WTC11 (cell line): ENCODE data around the gene WEE1. TPM values are rescaled to one million over a fixed set of nuclear protein-coding genes. Genes with fewer than 3 reads are reported as not detected.
A peak's percentile ranks its signal among the peaks of the same experiment; 100 is the strongest.
"Not testable (repeated sequence)": the region's sequence is repeated elsewhere in the genome, so short reads cannot be mapped to it uniquely, and the experiment has no call there.

Experiments used
- ATAC-seq: fragments of 200-7000 bp; cut with Tn5 transposase; 2 replicates; pipeline ENCODE4 v1.10.0; 2021; ENCODE audit warnings: mild to moderate bottlenecking, moderate library complexity
- CTCF ChIA-PET: fragments of 300-600 bp; sonication (Branson Sonifier 250); formaldehyde crosslinking; loops from one replicate; lab custom pipeline; 2021; ENCODE audit warnings: antibody characterized with exemption; lab: Charles Lee
- POLR2A ChIA-PET: fragments of 350-600 bp; sonication (Branson Sonifier 250); formaldehyde crosslinking; loops from one replicate; lab custom pipeline; 2021; ENCODE audit warnings: antibody characterized with exemption; lab: Charles Lee
- DNase-seq: peaks from one replicate; pipeline ENCODE4 v3.0.0; 2021; ENCODE audit warnings: low spot score
- H3K27ac Mint-ChIP-seq: 2 replicates; pipeline ENCODE4 v1.8.0; 2021; ENCODE audit warnings: mixed read lengths
- H3K27me3 Mint-ChIP-seq: 2 replicates; pipeline ENCODE4 v1.8.0; 2021; ENCODE audit warnings: low read depth, mild to moderate bottlenecking, moderate library complexity, mixed read lengths
- H3K36me3 Mint-ChIP-seq: 2 replicates; pipeline ENCODE4 v1.8.0; 2021; ENCODE audit warnings: mixed read lengths
- H3K4me1 Mint-ChIP-seq: 2 replicates; pipeline ENCODE4 v1.8.0; 2022; ENCODE audit warnings: mixed read lengths
- H3K4me3 Mint-ChIP-seq: 2 replicates; pipeline ENCODE4 v1.8.0; 2021; ENCODE audit warnings: mild to moderate bottlenecking, moderate library complexity, mixed read lengths
- H3K9me3 Mint-ChIP-seq: 2 replicates; pipeline ENCODE4 v1.8.0; 2021; ENCODE audit warnings: mixed read lengths
- CBFB ChIP-seq: sonication (generic); formaldehyde crosslinking; IDR thresholded peaks from 2 replicates; pipeline ENCODE4 v1.8.1; 2022; ENCODE audit warnings: mild to moderate bottlenecking, low read depth, missing genetic modification reagents
- CTCF ChIP-seq: fragments of 200-600 bp; IDR thresholded peaks from 2 replicates; pipeline ENCODE4 v1.8.0; 2022; ENCODE audit warnings: antibody characterized with exemption
- ETV6 ChIP-seq: sonication (generic); formaldehyde crosslinking; IDR thresholded peaks from 2 replicates; pipeline ENCODE4 v1.8.1; 2022; ENCODE audit warnings: mild to moderate bottlenecking, missing genetic modification reagents
- FOXJ3 ChIP-seq: sonication (generic); formaldehyde crosslinking; IDR thresholded peaks from 2 replicates; pipeline ENCODE4 v1.9.0; 2021; ENCODE audit warnings: missing genetic modification reagents, mild to moderate bottlenecking, borderline replicate concordance
- HMGXB4 ChIP-seq: sonication (generic); formaldehyde crosslinking; IDR thresholded peaks from 2 replicates; pipeline ENCODE4 v1.8.1; 2023; ENCODE audit warnings: mild to moderate bottlenecking, moderate library complexity, missing genetic modification reagents
- MLX ChIP-seq: sonication (generic); formaldehyde crosslinking; IDR thresholded peaks from 2 replicates; pipeline ENCODE4 v1.8.1; 2023; ENCODE audit warnings: mild to moderate bottlenecking, missing genetic modification reagents, moderate library complexity
- MXD4 ChIP-seq: fragments of 250-450 bp; sonication (Bioruptor Pico); IDR thresholded peaks from 2 replicates; pipeline ENCODE4 v1.8.0; 2021; ENCODE audit warnings: mild to moderate bottlenecking, moderate library complexity, borderline replicate concordance
- MYBL2 ChIP-seq: sonication (generic); formaldehyde crosslinking; IDR thresholded peaks from 2 replicates; pipeline ENCODE4 v1.8.1; 2023; ENCODE audit warnings: mild to moderate bottlenecking, moderate library complexity, missing genetic modification reagents
- PRRX2 ChIP-seq: fragments of 250-450 bp; sonication (Bioruptor Pico); IDR thresholded peaks from 2 replicates; pipeline ENCODE4 v1.8.0; 2021; ENCODE audit warnings: mild to moderate bottlenecking
- ZNF121 ChIP-seq: sonication (generic); formaldehyde crosslinking; IDR thresholded peaks from 2 replicates; pipeline ENCODE4 v1.8.0; 2023; ENCODE audit warnings: missing genetic modification reagents
- ZNF232 ChIP-seq: sonication (generic); formaldehyde crosslinking; IDR thresholded peaks from 2 replicates; pipeline ENCODE4 v1.8.0; 2022; ENCODE audit warnings: mild to moderate bottlenecking, missing genetic modification reagents
- ZNF425 ChIP-seq: fragments of 250-450 bp; sonication (Bioruptor Pico); conservative IDR thresholded peaks from 2 replicates; pipeline ENCODE4 v1.9.0; 2021; ENCODE audit warnings: mild to moderate bottlenecking
- ZNF512 ChIP-seq: sonication (generic); formaldehyde crosslinking; IDR thresholded peaks from 2 replicates; pipeline ENCODE4 v1.8.1; 2022; ENCODE audit warnings: missing genetic modification reagents, borderline replicate concordance
- total RNA-seq: library from RNA; stranded (reverse); gene quantifications from 3 replicates; pipeline ENCODE4 v1.2.3, GENCODE V29; 2021

The WEE1 gene
- total RNA-seq, 1 experiment from 2014 or later: 109 TPM

- ATAC-seq: peak; percentile 66
- POLR2A ChIA-PET: interaction anchor here (0.9 to 3.1 kb wide), 7 partner anchors 38 to 315 kb away, joined by 3 to 22 read pairs (median 4); partner anchors contain the start of genes WEE1 and ZNF143
- Mint-ChIP-seq H3K9me3 (no peaks in the 10 kb centered on the region), H3K4me1 (peaks cover 35% of the 10 kb centered on the region), H3K4me3 (no peak overlapping the region), H3K27me3 (no peaks in the 10 kb centered on the region), H3K36me3 (no peaks in the 10 kb centered on the region), H3K27ac (peak overlapping the region; percentile 19; the same call in 1 of the 2 replicates)
- CTCF ChIA-PET: interaction anchor here (0.5 to 3.4 kb wide), 68 partner anchors 11 to 1473 kb away, joined by 3 to 50 read pairs (median 4); partner anchors contain the start of genes ADM, SWAP70, WEE1 and ZNF143
- no peak for TF ChIP-seq PRRX2 (CRISPR knock-in tag)
- TF ChIP-seq HMGXB4: no peak
- TF ChIP-seq CTCF: peak; percentile 93
- TF ChIP-seq ETV6 (CRISPR knock-in tag): no peak
- no peak; the same call in 1 of the 2 replicates for TF ChIP-seq ZNF232 (CRISPR knock-in tag)
- TF ChIP-seq ZNF121: peak; percentile 79; the same call in 1 of the 2 replicates
- DNase-seq: peak; percentile 89
Observed at GRCh38 chr11:9535189-9535781, 38.2 kb upstream of the WEE1 start.

GRCh38 chr11:9538548-9538947, 34.9 kb upstream of the WEE1 start:
- ATAC-seq: no peak
- Mint-ChIP-seq H3K9me3 (no peaks in the 10 kb centered on the region), H3K4me3 (no peak overlapping the region), H3K27ac (no peak overlapping the region), H3K36me3 (no peaks in the 10 kb centered on the region), H3K4me1 (peaks cover 15% of the 10 kb centered on the region), H3K27me3 (no peaks in the 10 kb centered on the region)
- TF ChIP-seq ZNF512 (CRISPR knock-in tag) (no peak), MXD4 (no peak), ZNF425 (no peak), MYBL2 (CRISPR knock-in tag) (no peak), MLX (CRISPR knock-in tag) (no peak), FOXJ3 (CRISPR knock-in tag) (no peak), CBFB (CRISPR knock-in tag) (no peak)
- no peak for DNase-seq
- CTCF ChIA-PET: interaction anchor here (0.5 to 1.9 kb wide), 5 partner anchors 15 to 103 kb away, joined by 3 to 5 read pairs (median 3); no protein-coding TSS in a partner anchor
- POLR2A ChIA-PET: interaction anchor here (0.7 kb wide), 1 partner anchor 22 kb away, joined by 4 read pairs; no protein-coding TSS in a partner anchor

DNA sequence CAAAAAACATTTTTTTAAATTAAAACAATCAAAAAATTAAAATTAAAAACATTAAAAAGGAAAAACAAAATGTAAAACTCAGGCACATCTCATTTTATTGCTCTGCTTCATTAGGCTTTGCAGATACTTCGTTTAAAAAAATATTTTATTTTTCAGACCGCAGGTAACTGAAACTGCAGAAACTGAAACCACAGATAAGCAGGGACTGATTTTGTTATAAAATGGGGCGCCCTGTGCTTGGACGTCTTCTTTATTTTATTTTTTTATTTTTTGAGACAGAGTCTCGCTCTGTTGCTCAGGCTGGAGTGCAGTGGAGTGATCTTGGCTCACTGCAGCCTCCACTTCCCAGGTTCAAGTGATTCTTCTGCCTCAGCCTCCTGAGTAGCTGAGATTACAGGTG, 24.3 kb upstream of the WEE1 start:
- H3K4me1 Mint-ChIP-seq, DNase-seq, H3K4me3 Mint-ChIP-seq, ATAC-seq, H3K27me3 Mint-ChIP-seq, H3K27ac Mint-ChIP-seq, POLR2A ChIA-PET: not testable (repeated sequence)
- Mint-ChIP-seq H3K9me3 (peaks cover 20% of the 10 kb centered on the region), H3K36me3 (peaks cover 17% of the 10 kb centered on the region)
- CTCF ChIA-PET: interaction anchor here (1.7 kb wide), 1 partner anchor 14 kb away, joined by 11 read pairs; no protein-coding TSS in a partner anchor
